GM19463 (cell line): Measurements from ENCODE around the gene NHS.
A peak's percentile ranks its signal among the peaks of the same experiment; 100 is the strongest.

Experiments
- ATAC-seq: cut with Tn5 transposase; IDR thresholded peaks from one replicate; pipeline ENCODE4 v1.9.1; 2021; ENCODE audit warnings: mild to moderate bottlenecking, moderate library complexity; ENCODE audit not compliant: unreplicated experiment

The NHS gene

GRCh38 chrX:17374619-17375366 is at the start of gene NHS:
Gene NHS (plus strand): TSS chrX:17375200. CDS start chrX:17375758, 558 bp downstream.
- ATAC-seq: no peak

- ATAC-seq: no peak
Observed at GRCh38 chrX:17328837-17329236, 46.2 kb upstream of the NHS start.

- no peak for ATAC-seq
Observed at GRCh38 chrX:17336377-17336776, 38.6 kb upstream of the NHS start.

GRCh38 chrX:17355976-17356375 is 19.0 kb upstream of the NHS start:
- no peak for ATAC-seq

- ATAC-seq: peak; percentile 66
Observed at GRCh38 chrX:17359500-17359899, 15.5 kb upstream of the NHS start.

GRCh38 chrX:17361620-17362019 is 13.4 kb upstream of the NHS start:
- ATAC-seq: no peak

GRCh38 chrX:17368002-17368401 is 7.0 kb upstream of the NHS start:
- ATAC-seq: no peak

GRCh38 chrX:17369309-17369708 is 5.7 kb upstream of the NHS start:
- ATAC-seq: no peak

- no peak for ATAC-seq
Observed at GRCh38 chrX:17370191-17370590, 4.8 kb upstream of the NHS start.

GRCh38 chrX:17372052-17372451 is 2.9 kb upstream of the NHS start:
- ATAC-seq: no peak

GRCh38 chrX:17373337-17373736 is 1.7 kb upstream of the NHS start:
- ATAC-seq: no peak

GRCh38 chrX:17375367-17375636 is 302 bp downstream of the NHS start:
- no peak for ATAC-seq

- ATAC-seq: no peak
Observed at GRCh38 chrX:17375637-17376430, 834 bp downstream of the NHS start.

- no peak for ATAC-seq
Observed at GRCh38 chrX:17376431-17377077, 1.6 kb downstream of the NHS start.

GRCh38 chrX:17377091-17377717 is 2.2 kb downstream of the NHS start:
- ATAC-seq: no peak

GRCh38 chrX:17377795-17378194 is 2.8 kb downstream of the NHS start:
- no peak for ATAC-seq

- no peak for ATAC-seq
Observed at GRCh38 chrX:17380221-17380620, 5.2 kb downstream of the NHS start.

GRCh38 chrX:17390419-17390850 is 15.4 kb downstream of the NHS start:
- ATAC-seq: no peak

GRCh38 chrX:17395154-17395553 is 20.2 kb downstream of the NHS start:
- ATAC-seq: no peak

GRCh38 chrX:17397074-17397473 is 22.1 kb downstream of the NHS start:
- ATAC-seq: no peak

- ATAC-seq: no peak
Observed at GRCh38 chrX:17403189-17403691, 28.2 kb downstream of the NHS start.
